ENCODE measurements around the gene GRIK4. TPM values are rescaled to one million over a fixed set of nuclear protein-coding genes. Genes with fewer than 3 reads are reported as not detected.

Gene GRIK4
- total and polyA plus RNA-seq, 4 donors = 0.41 to 4.9 (median 1.7) TPM

DNA sequence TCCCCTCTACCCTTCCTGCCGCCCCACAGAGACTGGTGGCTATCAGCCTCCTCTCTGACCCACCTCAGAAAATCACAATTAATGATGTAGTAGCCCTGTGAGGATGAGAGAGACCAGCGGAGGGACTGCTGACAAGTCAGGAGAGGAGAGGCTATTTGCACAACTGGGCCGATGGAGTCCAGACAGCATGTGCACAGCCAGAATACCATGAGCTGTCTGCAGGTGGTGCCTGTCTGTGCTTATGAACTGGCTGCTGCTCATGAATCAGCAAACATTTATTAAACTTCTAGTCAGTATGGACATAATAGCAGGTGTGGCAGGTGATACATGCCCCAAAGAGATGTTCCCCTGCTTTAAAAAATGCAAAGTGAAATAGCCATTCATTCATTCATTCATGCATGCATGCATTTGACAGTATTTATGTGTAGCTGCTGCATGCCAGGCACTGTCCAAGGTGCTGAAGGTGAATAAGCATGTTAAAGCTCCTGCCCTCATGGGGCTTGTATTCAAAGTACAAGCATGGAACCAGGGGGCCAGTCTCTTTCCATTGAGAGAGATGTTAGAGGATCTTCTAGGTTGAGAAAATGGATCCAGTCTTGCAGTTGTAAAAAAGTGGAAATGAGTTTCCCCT lies 141.3 kb downstream of the GRIK4 start:
- H3K36me3 ChIP-seq (ENCODE audit: control insufficient read depth in 4 of 4, insufficient read depth in 4 of 4, low read length in 4 of 4) = peaks cover 0 to 5% (median under 1%) of the 10 kb centered on the region in 4 donors
- H3K27ac ChIP-seq (ENCODE audit: low read depth in 1 of 2, low read length in 1 of 2) = no peak overlapping the region
- WGBS, 2 donors = 84 to 94% methylated on average over 3 of the region's 3 CpGs
- peaks cover 0 to 3% (median 0%) of the 10 kb centered on the region in 5 donors for H3K4me1 ChIP-seq (ENCODE audit: control insufficient read depth in 5 of 5, insufficient read depth in 5 of 5, low read length in 5 of 5)
- no peaks in the 10 kb centered on the region for H3K9me3 ChIP-seq (ENCODE audit: control insufficient read depth in 4 of 4, insufficient read depth in 3 of 4, low read length in 3 of 4)
- H3K27me3 ChIP-seq (ENCODE audit: control insufficient read depth in 3 of 3, insufficient read depth in 3 of 3, low read length in 2 of 3) = peaks cover 0 to 3% (median 0%) of the 10 kb centered on the region in 3 donors
- DNase-seq (no peak), ATAC-seq (ENCODE audit: insufficient read depth, low FRiP score) (no peak)
- TF ChIP-seq, protein P1, sequence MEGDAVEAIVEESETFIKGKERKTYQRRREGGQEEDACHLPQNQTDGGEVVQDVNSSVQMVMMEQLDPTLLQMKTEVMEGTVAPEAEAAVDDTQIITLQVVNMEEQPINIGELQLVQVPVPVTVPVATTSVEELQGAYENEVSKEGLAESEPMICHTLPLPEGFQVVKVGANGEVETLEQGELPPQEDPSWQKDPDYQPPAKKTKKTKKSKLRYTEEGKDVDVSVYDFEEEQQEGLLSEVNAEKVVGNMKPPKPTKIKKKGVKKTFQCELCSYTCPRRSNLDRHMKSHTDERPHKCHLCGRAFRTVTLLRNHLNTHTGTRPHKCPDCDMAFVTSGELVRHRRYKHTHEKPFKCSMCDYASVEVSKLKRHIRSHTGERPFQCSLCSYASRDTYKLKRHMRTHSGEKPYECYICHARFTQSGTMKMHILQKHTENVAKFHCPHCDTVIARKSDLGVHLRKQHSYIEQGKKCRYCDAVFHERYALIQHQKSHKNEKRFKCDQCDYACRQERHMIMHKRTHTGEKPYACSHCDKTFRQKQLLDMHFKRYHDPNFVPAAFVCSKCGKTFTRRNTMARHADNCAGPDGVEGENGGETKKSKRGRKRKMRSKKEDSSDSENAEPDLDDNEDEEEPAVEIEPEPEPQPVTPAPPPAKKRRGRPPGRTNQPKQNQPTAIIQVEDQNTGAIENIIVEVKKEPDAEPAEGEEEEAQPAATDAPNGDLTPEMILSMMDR (IDR thresholded peaks at IDR 0.05; ENCODE audit: control extremely low read depth, extremely low read depth) = no peak
- no peak overlapping the region for H3K9ac ChIP-seq (ENCODE audit: insufficient read depth in 1 of 2, low read length in 2 of 2)
- no peak overlapping the region for H3K4me3 ChIP-seq

DNA sequence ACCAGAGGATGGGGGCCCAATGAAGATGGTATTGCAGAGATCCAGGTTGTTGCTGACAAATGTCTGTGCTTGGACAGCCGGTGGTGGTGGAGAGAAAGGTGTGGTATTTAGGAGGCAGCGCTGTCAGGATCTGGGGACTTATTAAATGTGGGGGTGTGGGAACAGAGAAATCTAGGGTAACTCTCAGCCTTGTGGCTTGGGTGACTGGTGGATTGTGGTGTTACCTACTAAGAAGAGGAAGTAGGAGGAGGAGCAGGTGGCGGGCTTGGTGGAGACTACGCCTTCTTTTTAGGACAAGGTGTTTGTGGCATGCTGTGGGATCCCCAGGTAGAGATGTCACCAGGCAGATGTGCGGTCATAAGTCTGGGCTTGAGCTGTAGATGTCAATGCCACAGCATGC lies 144.0 kb downstream of the GRIK4 start:
- ATAC-seq (ENCODE audit: insufficient read depth, low FRiP score) (no peak), DNase-seq (no peak)
- no peak overlapping the region for H3K4me3 ChIP-seq
- H3K27ac ChIP-seq (ENCODE audit: low read depth in 1 of 2, low read length in 1 of 2) = no peak overlapping the region
- TF ChIP-seq, protein P1 (IDR thresholded peaks at IDR 0.05; ENCODE audit: control extremely low read depth, extremely low read depth) = no peak
- H3K36me3 ChIP-seq (ENCODE audit: control insufficient read depth in 4 of 4, insufficient read depth in 4 of 4, low read length in 4 of 4) = peaks cover 0 to 5% (median under 1%) of the 10 kb centered on the region in 4 donors
- H3K27me3 ChIP-seq (ENCODE audit: control insufficient read depth in 3 of 3, insufficient read depth in 3 of 3, low read length in 2 of 3) = peaks cover 0 to 3% (median 0%) of the 10 kb centered on the region in 3 donors
- no peak overlapping the region for H3K9ac ChIP-seq (ENCODE audit: insufficient read depth in 1 of 2, low read length in 2 of 2)
- H3K9me3 ChIP-seq (ENCODE audit: control insufficient read depth in 4 of 4, insufficient read depth in 3 of 4, low read length in 3 of 4) = no peaks in the 10 kb centered on the region
- WGBS, 2 donors = 86 to 90% methylated on average over 5 of the region's 5 CpGs
- no peaks in the 10 kb centered on the region for H3K4me1 ChIP-seq (ENCODE audit: control insufficient read depth in 5 of 5, insufficient read depth in 5 of 5, low read length in 5 of 5)

DNA sequence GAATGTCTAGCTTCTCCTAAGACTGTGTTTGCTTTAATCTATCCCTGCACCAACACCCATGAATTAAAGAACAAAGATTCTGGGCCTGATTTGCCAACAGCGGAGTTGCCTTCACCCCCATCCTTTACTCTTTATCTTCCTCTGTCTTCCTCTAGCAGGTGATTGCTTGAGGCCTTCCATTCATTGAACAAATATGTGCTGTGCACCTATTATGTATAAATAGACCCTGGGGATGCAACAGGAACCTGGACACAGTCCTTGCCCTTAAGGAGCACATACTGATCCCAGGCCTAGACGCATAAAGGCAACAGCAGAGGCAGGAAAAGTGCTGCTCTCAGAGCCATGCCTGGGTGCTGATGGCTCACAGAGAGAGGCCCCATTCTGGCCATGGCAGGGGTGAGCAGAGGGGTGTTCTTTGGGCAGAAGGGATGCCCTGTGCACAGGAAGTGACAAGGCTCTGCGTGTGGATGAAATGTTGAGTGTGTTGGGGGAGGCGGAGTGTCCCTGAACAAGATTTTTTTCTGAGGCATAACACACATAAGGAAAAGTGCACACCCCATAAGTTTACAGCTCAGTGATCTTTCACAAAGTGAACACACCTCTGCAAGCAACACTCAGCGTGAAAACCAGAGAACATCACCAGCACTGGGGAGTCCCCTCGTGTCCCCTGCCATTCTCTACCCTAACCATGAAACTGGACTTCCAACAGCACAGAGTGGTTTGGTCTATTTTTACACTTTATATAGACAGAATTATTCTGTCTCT lies 145.9 kb downstream of the GRIK4 start:
- TF ChIP-seq, protein P1 (IDR thresholded peaks at IDR 0.05; ENCODE audit: control extremely low read depth, extremely low read depth) = no peak
- 75 to 85% methylated on average over 6 of the region's 6 CpGs for WGBS, 2 donors
- no peaks in the 10 kb centered on the region for H3K27me3 ChIP-seq (ENCODE audit: control insufficient read depth in 3 of 3, insufficient read depth in 3 of 3, low read length in 2 of 3)
- ATAC-seq (ENCODE audit: insufficient read depth, low FRiP score) (no peak), DNase-seq (no peak)
- H3K27ac ChIP-seq (ENCODE audit: low read depth in 1 of 2, low read length in 1 of 2) = peak overlapping the region in 1 of 2 donors; percentile 32
- no peaks in the 10 kb centered on the region for H3K4me1 ChIP-seq (ENCODE audit: control insufficient read depth in 5 of 5, insufficient read depth in 5 of 5, low read length in 5 of 5)
- H3K4me3 ChIP-seq = no peak overlapping the region
- no peaks in the 10 kb centered on the region for H3K9me3 ChIP-seq (ENCODE audit: control insufficient read depth in 4 of 4, insufficient read depth in 3 of 4, low read length in 3 of 4)
- no peak overlapping the region for H3K9ac ChIP-seq (ENCODE audit: insufficient read depth in 1 of 2, low read length in 2 of 2)
- peaks cover 0 to 5% (median under 1%) of the 10 kb centered on the region in 4 donors for H3K36me3 ChIP-seq (ENCODE audit: control insufficient read depth in 4 of 4, insufficient read depth in 4 of 4, low read length in 4 of 4)

All from lung (tissue), 12 donors.